ENCODE data around the gene CCSAP. TPM values are rescaled to one million over a fixed set of nuclear protein-coding genes. Genes with fewer than 3 reads are reported as not detected.

Gene CCSAP, protein sequence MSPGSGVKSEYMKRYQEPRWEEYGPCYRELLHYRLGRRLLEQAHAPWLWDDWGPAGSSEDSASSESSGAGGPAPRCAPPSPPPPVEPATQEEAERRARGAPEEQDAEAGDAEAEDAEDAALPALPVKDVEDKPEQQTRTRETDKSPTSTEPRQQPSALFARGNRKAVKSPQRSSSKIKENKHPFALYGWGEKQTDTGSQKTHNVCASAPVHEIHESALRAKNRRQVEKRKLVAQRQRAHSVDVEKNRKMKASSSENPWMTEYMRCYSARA
- total RNA-seq, result 7.6 and 16.7 TPM in 2 replicates

DNA sequence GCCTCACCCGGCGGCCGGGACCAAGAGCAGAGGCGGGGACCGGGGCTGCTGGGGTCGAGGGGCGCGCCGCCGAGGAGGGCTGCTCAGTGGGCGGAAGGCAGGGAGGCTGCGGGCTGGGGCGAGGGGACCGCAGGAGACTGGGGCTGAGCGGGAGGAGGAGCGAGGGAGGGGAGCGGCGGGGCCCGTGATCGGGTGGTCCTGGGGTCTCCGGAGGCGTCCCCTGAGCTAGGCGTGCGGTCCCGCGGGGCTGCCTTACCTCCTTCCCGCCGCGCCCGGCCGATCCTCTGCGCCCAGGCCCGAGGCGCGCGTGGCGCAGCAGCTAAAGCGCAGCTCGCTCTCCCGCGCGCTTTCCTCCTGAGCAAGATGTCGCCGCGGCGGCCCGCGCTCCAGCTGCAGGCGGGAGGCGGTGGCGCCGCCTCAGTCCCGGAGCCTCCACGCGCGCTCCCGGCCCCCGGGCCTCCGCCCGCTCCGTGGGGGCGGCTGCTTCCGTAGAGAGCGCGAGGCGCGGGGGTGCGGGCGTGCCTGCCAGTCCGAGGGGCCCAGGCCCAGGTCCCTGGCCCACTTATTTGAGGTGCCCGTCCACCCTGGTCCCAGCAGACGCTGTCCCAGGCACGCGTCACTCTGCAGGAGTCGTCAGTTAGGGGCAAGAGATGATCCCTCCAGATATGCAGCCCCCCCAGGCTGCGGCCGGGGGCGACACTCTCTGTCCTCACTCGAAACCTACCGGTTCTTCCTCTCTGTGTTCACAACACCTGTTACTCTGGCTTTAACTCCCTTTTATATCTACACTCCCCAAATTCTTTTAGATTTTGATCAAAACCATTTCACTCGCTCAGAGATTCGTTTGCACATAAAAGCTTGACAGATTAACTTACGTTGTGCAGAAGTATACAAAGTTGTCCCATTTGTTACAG lies at the start of gene CCSAP:
CCSAP (minus strand) TSS at position 392 of the 914 bp plus-strand sequence. CDS start 582 bp downstream, outside the sequence.

Other genes starting within 250 kb of the CCSAP start
- gene RAB4A, start 71.9 kb downstream of the CCSAP start, total RNA-seq, result 41.4 and 66.2 TPM in 2 replicates
- gene ACTA1, start 91.0 kb upstream of the CCSAP start, total RNA-seq, result 0.14 TPM in 1 of 2 replicates, not detected in the other
- 32.5 and 36.9 TPM in 2 replicates for gene NUP133, start 165.3 kb upstream of the CCSAP start, total RNA-seq
- gene ABCB10, start 215.7 kb upstream of the CCSAP start, total RNA-seq, result 14.0 and 17.5 TPM in 2 replicates

Data from nasal cavity respiratory epithelium epithelial cell of viscerocranial mucosa (primary cell).